SW480 (cell line): Measurements from ENCODE around the gene OR11L1.
A peak's percentile ranks its signal among the peaks of the same experiment; 100 is the strongest.

Source experiments
- DNase-seq: peaks from one replicate; pipeline ENCODE4 v3.0.0-alpha.2; 2016; ENCODE audit warnings: low spot score

Gene OR11L1

GRCh38 chr1:247841796-247842195 is at the start of gene OR11L1:
OR11L1 (minus strand) TSS chr1:247841896; CDS start chr1:247841896, 0 bp downstream.
- DNase-seq = no peak

GRCh38 chr1:247884797-247885413 is 43.2 kb upstream of the OR11L1 start:
- DNase-seq = peak; percentile 5

GRCh38 chr1:247883346-247883745 is 41.6 kb upstream of the OR11L1 start:
- DNase-seq = no peak

GRCh38 chr1:247865416-247865815 is 23.7 kb upstream of the OR11L1 start:
- no peak for DNase-seq

- DNase-seq = no peak
Measured at GRCh38 chr1:247864644-247865043, 22.9 kb upstream of the OR11L1 start.

GRCh38 chr1:247862756-247863155 is 21.1 kb upstream of the OR11L1 start:
- no peak for DNase-seq

- DNase-seq = peak; percentile 2
Measured at GRCh38 chr1:247857985-247858619, 16.4 kb upstream of the OR11L1 start.

- peak; percentile 85 for DNase-seq
Measured at GRCh38 chr1:247857069-247857984, 15.6 kb upstream of the OR11L1 start, which contains the start of gene TRIM58. TRIM58 (plus strand) TSS chr1:247857187; CDS start chr1:247857247, 60 bp downstream.

GRCh38 chr1:247855911-247856310 is 14.2 kb upstream of the OR11L1 start:
- DNase-seq = no peak

GRCh38 chr1:247854899-247855545 is 13.3 kb upstream of the OR11L1 start:
- no peak for DNase-seq

- DNase-seq = no peak
Measured at GRCh38 chr1:247849616-247850015, 7.9 kb upstream of the OR11L1 start.

- no peak for DNase-seq
Measured at GRCh38 chr1:247848346-247848745, 6.7 kb upstream of the OR11L1 start.

- DNase-seq = no peak
Measured at GRCh38 chr1:247845693-247846017, 4.0 kb upstream of the OR11L1 start.

- no peak for DNase-seq
Measured at GRCh38 chr1:247845011-247845692, 3.5 kb upstream of the OR11L1 start.

GRCh38 chr1:247843411-247843810 is 1.7 kb upstream of the OR11L1 start:
- DNase-seq = no peak

- no peak for DNase-seq
Measured at GRCh38 chr1:247840818-247841217, 878 bp downstream of the OR11L1 start.

- DNase-seq = no peak
Measured at GRCh38 chr1:247833601-247834000, 8.1 kb downstream of the OR11L1 start.

- peak; percentile 77 for DNase-seq
Measured at GRCh38 chr1:247829656-247830055, 12.0 kb downstream of the OR11L1 start.

- no peak for DNase-seq
Measured at GRCh38 chr1:247825362-247825761, 16.3 kb downstream of the OR11L1 start.

GRCh38 chr1:247824023-247824422 is 17.7 kb downstream of the OR11L1 start, which contains the start of gene OR14A16:
OR14A16 (minus strand) TSS chr1:247824119; CDS start chr1:247815729, 8,390 bp downstream.
- DNase-seq = no peak

- DNase-seq = no peak
Measured at GRCh38 chr1:247822060-247822459, 19.6 kb downstream of the OR11L1 start.

GRCh38 chr1:247812637-247813036 is 29.1 kb downstream of the OR11L1 start:
- DNase-seq = no peak
